Testis (tissue), 2 donors: ENCODE measurements around the gene IFNL4.

Experiments used
- CTCF ChIP-seq, 3 experiments: fragments of 450-650 bp in 2 of 3; fragments of 200-600 bp in 1 of 3; sonication (generic) in 1 of 3; IDR thresholded peaks; one replicate each; pipeline ENCODE4 v1.5.1; 2016 to 2019; ENCODE audit warnings: antibody characterized with exemption in 3 of 3, mild to moderate bottlenecking in 2 of 3, moderate library complexity in 1 of 3
- POLR2A ChIP-seq: fragments of 450-650 bp; IDR thresholded peaks from one replicate; pipeline ENCODE4 v1.6.1; 2017; ENCODE audit warnings: antibody characterized with exemption, mild to moderate bottlenecking, moderate library complexity

- TF ChIP-seq CTCF (IDR thresholded peaks at IDR 0.05), result no peak
- TF ChIP-seq POLR2A, result no peak
Measured at GRCh38 chr19:39203372-39204341, 45.0 kb downstream of the IFNL4 start, which contains the start of gene SYCN.
